ENCODE measurements around the gene PTGIS. TPM values are rescaled to one million over a fixed set of nuclear protein-coding genes. Genes with fewer than 3 reads are reported as not detected.

The PTGIS gene
- total RNA-seq, 4 donors from 2014 or later: 3.5 to 30.5 (median 11.1) TPM

DNA sequence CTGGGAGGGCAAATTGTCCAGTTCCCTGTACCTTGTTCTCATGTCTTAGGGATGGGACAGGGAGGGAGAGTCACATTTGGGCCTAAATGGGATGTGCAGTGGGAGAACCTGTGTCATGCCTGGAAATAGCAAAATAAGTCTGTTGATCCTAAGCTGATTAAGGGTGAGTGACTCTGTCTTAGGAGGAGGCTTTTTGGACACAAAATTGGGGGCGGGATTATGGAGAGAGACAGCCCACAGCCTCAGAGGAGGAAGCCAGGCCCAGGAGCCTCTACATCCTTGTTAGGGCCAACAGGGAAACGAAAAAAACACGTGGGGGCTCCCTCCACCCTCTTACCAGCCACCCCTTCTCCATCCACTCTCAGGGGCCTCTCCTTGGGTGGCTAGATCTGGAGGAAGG lies 87.7 kb downstream of the PTGIS start:
- Histone ChIP-seq H3K27ac (no peak overlapping the region), H3K4me1 (peaks cover 0 to 21% (median 2%) of the 10 kb centered on the region in 4 donors), H3K27me3 (peaks cover 0 to 22% of the 10 kb centered on the region in 2 donors), H3K9me3 (peaks cover 0 to 4% (median 0%) of the 10 kb centered on the region in 4 donors), H3K36me3 (no peaks in the 10 kb centered on the region), H3K4me3 (no peak overlapping the region)
- DNase-seq: no peak
- TF ChIP-seq POLR2A (IDR thresholded peaks at IDR 0.05): no peak
- TF ChIP-seq, protein P1, sequence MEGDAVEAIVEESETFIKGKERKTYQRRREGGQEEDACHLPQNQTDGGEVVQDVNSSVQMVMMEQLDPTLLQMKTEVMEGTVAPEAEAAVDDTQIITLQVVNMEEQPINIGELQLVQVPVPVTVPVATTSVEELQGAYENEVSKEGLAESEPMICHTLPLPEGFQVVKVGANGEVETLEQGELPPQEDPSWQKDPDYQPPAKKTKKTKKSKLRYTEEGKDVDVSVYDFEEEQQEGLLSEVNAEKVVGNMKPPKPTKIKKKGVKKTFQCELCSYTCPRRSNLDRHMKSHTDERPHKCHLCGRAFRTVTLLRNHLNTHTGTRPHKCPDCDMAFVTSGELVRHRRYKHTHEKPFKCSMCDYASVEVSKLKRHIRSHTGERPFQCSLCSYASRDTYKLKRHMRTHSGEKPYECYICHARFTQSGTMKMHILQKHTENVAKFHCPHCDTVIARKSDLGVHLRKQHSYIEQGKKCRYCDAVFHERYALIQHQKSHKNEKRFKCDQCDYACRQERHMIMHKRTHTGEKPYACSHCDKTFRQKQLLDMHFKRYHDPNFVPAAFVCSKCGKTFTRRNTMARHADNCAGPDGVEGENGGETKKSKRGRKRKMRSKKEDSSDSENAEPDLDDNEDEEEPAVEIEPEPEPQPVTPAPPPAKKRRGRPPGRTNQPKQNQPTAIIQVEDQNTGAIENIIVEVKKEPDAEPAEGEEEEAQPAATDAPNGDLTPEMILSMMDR (IDR thresholded peaks at IDR 0.05): no peak

GRCh38 chr20:49479785-49480184 lies 88.2 kb downstream of the PTGIS start:
- no peak for DNase-seq
- Histone ChIP-seq H3K9me3 (peaks cover 0 to 4% (median 0%) of the 10 kb centered on the region in 4 donors), H3K27me3 (peaks cover 0 to 17% of the 10 kb centered on the region in 2 donors), H3K4me1 (peaks cover 0 to 20% (median 2%) of the 10 kb centered on the region in 4 donors), H3K36me3 (no peaks in the 10 kb centered on the region), H3K27ac (no peak overlapping the region), H3K4me3 (no peak overlapping the region)
- no peak for TF ChIP-seq POLR2A (IDR thresholded peaks at IDR 0.05)

- no peak overlapping the region for H3K27ac ChIP-seq
- no peak for DNase-seq
- TF ChIP-seq POLR2A (IDR thresholded peaks at IDR 0.05): no peak
- TF ChIP-seq, protein P1 (IDR thresholded peaks at IDR 0.05): no peak
- H3K9me3 ChIP-seq: peaks cover 0 to 4% (median 0%) of the 10 kb centered on the region in 4 donors
- H3K27me3 ChIP-seq: peaks cover 0 to 17% of the 10 kb centered on the region in 2 donors
- H3K36me3 ChIP-seq: no peaks in the 10 kb centered on the region
- no peak overlapping the region for H3K4me3 ChIP-seq
- H3K4me1 ChIP-seq: peaks cover 0 to 13% (median 2%) of the 10 kb centered on the region in 4 donors
Measured at GRCh38 chr20:49478754-49479689, 88.9 kb downstream of the PTGIS start.

DNA sequence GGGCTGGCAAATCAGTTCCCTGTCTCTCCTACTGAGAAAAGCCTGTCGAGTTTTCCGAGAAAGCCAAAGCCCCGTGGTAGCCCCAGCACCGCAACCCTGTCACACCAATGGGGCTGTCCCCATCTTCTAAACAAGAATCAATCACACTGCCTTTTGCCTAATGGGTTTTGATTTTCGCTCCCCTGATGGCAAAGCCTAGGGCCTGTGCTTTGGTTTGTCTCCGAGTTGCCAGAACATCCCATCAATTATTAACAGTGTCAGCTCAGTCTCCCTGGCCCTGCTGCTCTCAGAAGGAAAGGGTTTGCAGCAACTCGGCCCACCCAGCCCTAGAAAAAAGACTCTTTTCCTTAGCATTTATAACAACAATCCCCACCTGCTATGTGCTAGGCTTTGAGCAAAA lies 89.7 kb downstream of the PTGIS start:
- Histone ChIP-seq H3K9me3 (peaks cover 0 to 4% (median 0%) of the 10 kb centered on the region in 4 donors), H3K4me1 (peaks cover 0 to 13% (median 0%) of the 10 kb centered on the region in 4 donors), H3K27me3 (peaks cover 0 to 12% of the 10 kb centered on the region in 2 donors), H3K27ac (no peak overlapping the region), H3K4me3 (no peak overlapping the region), H3K36me3 (no peaks in the 10 kb centered on the region)
- DNase-seq: no peak
- no peak for TF ChIP-seq POLR2A (IDR thresholded peaks at IDR 0.05)
- TF ChIP-seq, protein P1 (IDR thresholded peaks at IDR 0.05): no peak

- Histone ChIP-seq H3K9me3 (peaks cover 0 to under 1% (median 0%) of the 10 kb centered on the region in 4 donors), H3K36me3 (no peaks in the 10 kb centered on the region), H3K27me3 (peaks cover 0 to under 1% of the 10 kb centered on the region in 2 donors), H3K4me3 (no peak overlapping the region), H3K27ac (no peak overlapping the region), H3K4me1 (peaks cover 0 to 7% (median 0%) of the 10 kb centered on the region in 4 donors)
- TF ChIP-seq, protein P1 (IDR thresholded peaks at IDR 0.05): no peak
- TF ChIP-seq POLR2A (IDR thresholded peaks at IDR 0.05): no peak
- DNase-seq: no peak
Measured at GRCh38 chr20:49477200-49477599, 90.7 kb downstream of the PTGIS start.

DNA sequence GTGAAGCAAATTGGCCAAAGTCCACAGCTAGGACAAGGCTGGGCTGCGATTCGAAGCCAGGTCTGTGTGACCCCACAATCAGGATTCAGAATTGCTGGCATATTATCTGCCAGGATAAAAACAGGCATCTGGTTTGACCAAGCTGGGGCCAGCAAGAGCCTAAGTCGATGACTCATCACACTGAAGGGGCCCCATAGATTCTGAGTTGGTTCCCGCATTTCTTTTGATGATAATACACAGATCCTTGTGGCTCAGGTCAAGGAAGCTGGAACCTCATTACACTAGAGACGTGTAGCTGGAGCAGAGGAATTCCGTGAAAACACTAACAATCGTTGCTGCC lies 92.0 kb downstream of the PTGIS start:
- no peak for TF ChIP-seq POLR2A (IDR thresholded peaks at IDR 0.05)
- TF ChIP-seq, protein P1 (IDR thresholded peaks at IDR 0.05): no peak
- H3K4me1 ChIP-seq: no peaks in the 10 kb centered on the region
- no peaks in the 10 kb centered on the region for H3K9me3 ChIP-seq
- H3K4me3 ChIP-seq: no peak overlapping the region
- DNase-seq: no peak
- H3K27me3 ChIP-seq: no peaks in the 10 kb centered on the region
- H3K36me3 ChIP-seq: no peaks in the 10 kb centered on the region
- no peak overlapping the region for H3K27ac ChIP-seq

Measured in Peyer's patch (tissue), 4 donors.